ENCODE results near the gene CDC20B.

DNA sequence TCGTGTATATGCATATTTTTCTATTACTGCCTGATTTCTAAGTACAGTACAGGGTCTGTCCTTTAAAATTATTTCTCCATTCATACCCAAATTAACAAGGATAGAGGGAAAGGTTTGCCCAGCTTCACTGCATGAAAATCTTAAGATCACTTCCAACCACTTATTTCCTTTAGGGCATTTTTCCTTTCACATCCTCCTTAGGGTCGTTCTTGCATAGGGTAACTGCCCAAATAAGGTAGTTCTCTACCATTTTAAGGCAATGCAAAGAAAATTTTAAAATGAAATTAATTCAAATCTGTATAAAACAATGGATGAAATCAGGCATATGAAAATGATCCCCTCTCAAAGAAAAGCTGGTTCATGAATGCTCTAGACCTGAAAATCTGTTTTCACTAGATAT lies 4.1 kb upstream of the CDC20B start:
- TF ChIP-seq, protein P1, sequence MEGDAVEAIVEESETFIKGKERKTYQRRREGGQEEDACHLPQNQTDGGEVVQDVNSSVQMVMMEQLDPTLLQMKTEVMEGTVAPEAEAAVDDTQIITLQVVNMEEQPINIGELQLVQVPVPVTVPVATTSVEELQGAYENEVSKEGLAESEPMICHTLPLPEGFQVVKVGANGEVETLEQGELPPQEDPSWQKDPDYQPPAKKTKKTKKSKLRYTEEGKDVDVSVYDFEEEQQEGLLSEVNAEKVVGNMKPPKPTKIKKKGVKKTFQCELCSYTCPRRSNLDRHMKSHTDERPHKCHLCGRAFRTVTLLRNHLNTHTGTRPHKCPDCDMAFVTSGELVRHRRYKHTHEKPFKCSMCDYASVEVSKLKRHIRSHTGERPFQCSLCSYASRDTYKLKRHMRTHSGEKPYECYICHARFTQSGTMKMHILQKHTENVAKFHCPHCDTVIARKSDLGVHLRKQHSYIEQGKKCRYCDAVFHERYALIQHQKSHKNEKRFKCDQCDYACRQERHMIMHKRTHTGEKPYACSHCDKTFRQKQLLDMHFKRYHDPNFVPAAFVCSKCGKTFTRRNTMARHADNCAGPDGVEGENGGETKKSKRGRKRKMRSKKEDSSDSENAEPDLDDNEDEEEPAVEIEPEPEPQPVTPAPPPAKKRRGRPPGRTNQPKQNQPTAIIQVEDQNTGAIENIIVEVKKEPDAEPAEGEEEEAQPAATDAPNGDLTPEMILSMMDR (tag by site-specific recombination; IDR thresholded peaks at IDR 0.05), result no peak
- no peak for TF ChIP-seq ZBTB21 (tag by site-specific recombination; IDR thresholded peaks at IDR 0.05)
